IMR-90 (cell line): ENCODE results near the gene ECPAS. TPM values are rescaled to one million over a fixed set of nuclear protein-coding genes. Genes with fewer than 3 reads are reported as not detected.

Experiments
- ATAC-seq: fragments of 200-7000 bp; cut with Tn5 transposase; 2 replicates; pipeline ENCODE4 v1.9.1; 2020; ENCODE audit warnings: low read depth, mild to moderate bottlenecking, moderate library complexity
- BruUV-seq: library from RNA; stranded (reverse); fragments of 400-500 nt; replicated peaks from 2 replicates; lab custom pipeline; 2021; lab: Mats Ljungman, UMichigan
- CTCF ChIA-PET: fragments of 300-600 bp; formaldehyde crosslinking; extraction: SDS; loops from one replicate; lab custom pipeline; 2021; ENCODE audit warnings: antibody characterized with exemption; lab: Yijun Ruan, JAX
- POLR2A ChIA-PET: fragments of 300-600 bp; sonication (Branson Sonifier 250); formaldehyde crosslinking; loops from one replicate; lab custom pipeline; 2022; ENCODE audit warnings: antibody characterized with exemption; ENCODE audit not compliant: unreplicated experiment; lab: Charles Lee
- DNase-seq: peaks from one replicate; pipeline ENCODE4 v3.0.0; 2013
- H2AFZ ChIP-seq: replicated peaks from 2 replicates; pipeline ENCODE3; 2013; ENCODE audit warnings: low read length, mild to moderate bottlenecking; ENCODE audit not compliant: poor library complexity
- H2AK5ac ChIP-seq: 2 replicates; pipeline ENCODE4 v1.6.1; 2013; ENCODE audit warnings: low read depth, low read length, inconsistent platforms
- H2AK9ac ChIP-seq: replicated peaks from 2 replicates; pipeline ENCODE3; 2013; ENCODE audit warnings: mild to moderate bottlenecking, low read depth, low read length, moderate library complexity; ENCODE audit not compliant: poor library complexity
- H2BK120ac ChIP-seq: 2 replicates; pipeline ENCODE4 v1.6.1; 2013; ENCODE audit warnings: low read depth, low read length, inconsistent platforms
- H2BK15ac ChIP-seq: 3 replicates; pipeline ENCODE4 v1.6.1; 2013; ENCODE audit warnings: low read depth, low read length, inconsistent platforms
- H2BK20ac ChIP-seq: 2 replicates; pipeline ENCODE4 v1.6.1; 2013; ENCODE audit warnings: low read depth, mild to moderate bottlenecking, inconsistent platforms, low read length, moderate library complexity
- H2BK5ac ChIP-seq: 2 replicates; pipeline ENCODE4 v1.6.1; 2013; ENCODE audit warnings: mild to moderate bottlenecking, low read depth, low read length, inconsistent platforms; ENCODE audit not compliant: poor library complexity, severe bottlenecking
- H3K14ac ChIP-seq: replicated peaks from 2 replicates; pipeline ENCODE4 v1.6.1; 2013; ENCODE audit warnings: low read depth, low read length, inconsistent platforms
- H3K18ac ChIP-seq: 2 replicates; pipeline ENCODE4 v1.6.1; 2013; ENCODE audit warnings: low read depth, low read length, control low read depth
- H3K23ac ChIP-seq: 2 replicates; pipeline ENCODE4 v1.6.1; 2013; ENCODE audit warnings: low read depth, low read length, inconsistent platforms
- H3K27ac ChIP-seq: 2 replicates; pipeline ENCODE4 v1.5.1; 2013; ENCODE audit warnings: mild to moderate bottlenecking, control low read depth, low read length; ENCODE audit not compliant: insufficient read depth
- H3K27me3 ChIP-seq: 2 replicates; pipeline ENCODE4 v1.6.1; 2013; ENCODE audit warnings: low read length; ENCODE audit not compliant: control insufficient read depth, insufficient read depth
- H3K36me3 ChIP-seq: 2 replicates; pipeline ENCODE4 v1.6.1; 2013; ENCODE audit warnings: low read length, mixed read lengths; ENCODE audit not compliant: control insufficient read depth, insufficient read depth
- H3K4ac ChIP-seq: 2 replicates; pipeline ENCODE4 v1.6.1; 2013; ENCODE audit warnings: low read depth, low read length, inconsistent platforms
- H3K4me1 ChIP-seq: 2 replicates; pipeline ENCODE4 v1.6.1; 2013; ENCODE audit warnings: low read length, mixed read lengths; ENCODE audit not compliant: control insufficient read depth, insufficient read depth
- H3K4me2 ChIP-seq: 2 replicates; pipeline ENCODE4 v1.6.1; 2013; ENCODE audit warnings: low read depth, mild to moderate bottlenecking, control low read depth, low read length, moderate library complexity
- H3K4me3 ChIP-seq: 2 replicates; pipeline ENCODE4 v1.5.1; 2013; ENCODE audit warnings: low read depth, mild to moderate bottlenecking, control low read depth, low read length, moderate library complexity; ENCODE audit not compliant: insufficient read depth
- H3K56ac ChIP-seq: 2 replicates; pipeline ENCODE4 v1.6.1; 2013; ENCODE audit warnings: low read length, inconsistent platforms; ENCODE audit not compliant: insufficient read depth; ENCODE audit errors: extremely low read depth
- H3K79me1 ChIP-seq, 2 experiments: 2 replicates each; pipeline ENCODE4 v1.6.1; 2013; ENCODE audit warnings: low read length in 2 of 2, inconsistent platforms in 1 of 2, low read depth in 1 of 2
- H3K9ac ChIP-seq: 2 replicates; pipeline ENCODE4 v1.6.1; 2013; ENCODE audit warnings: low read depth, low read length, control low read depth
- H3K9me1 ChIP-seq: 2 replicates; pipeline ENCODE4 v1.6.1; 2013; ENCODE audit warnings: low read length, inconsistent platforms; ENCODE audit not compliant: insufficient read depth
- H3K9me3 ChIP-seq: 2 replicates; pipeline ENCODE4 v1.6.1; 2013; ENCODE audit warnings: low read length; ENCODE audit not compliant: control insufficient read depth, insufficient read depth
- H4K20me1 ChIP-seq: 2 replicates; pipeline ENCODE4 v1.6.1; 2013; ENCODE audit warnings: low read length, inconsistent platforms; ENCODE audit not compliant: insufficient read depth
- H4K5ac ChIP-seq: 2 replicates; pipeline ENCODE4 v1.6.1; 2013; ENCODE audit warnings: mild to moderate bottlenecking, low read depth, low read length, control low read depth
- H4K8ac ChIP-seq, 2 experiments: 2 replicates each; pipeline ENCODE4 v1.6.1; 2013; ENCODE audit warnings: low read depth in 2 of 2, low read length in 2 of 2, control low read depth in 1 of 2, inconsistent platforms in 1 of 2
- H4K91ac ChIP-seq: 2 replicates; pipeline ENCODE4 v1.6.1; 2013; ENCODE audit warnings: low read depth, low read length, inconsistent platforms; ENCODE audit not compliant: insufficient read depth
- CEBPB ChIP-seq: IDR thresholded peaks from 2 replicates; pipeline ENCODE4 v1.6.1; 2012; ENCODE audit warnings: low read depth, low read length, improper control_type of control experiment
- CHD1 ChIP-seq: IDR thresholded peaks from 2 replicates; pipeline ENCODE4 v1.6.1; 2012; ENCODE audit warnings: low read depth, low read length, improper control_type of control experiment
- FOS ChIP-seq: fragments of 150-350 bp; IDR thresholded peaks from 2 replicates; pipeline ENCODE4 v1.6.1; 2016; ENCODE audit warnings: low read depth, low read length
- MAFK ChIP-seq: IDR thresholded peaks from 2 replicates; pipeline ENCODE4 v1.6.1; 2012; ENCODE audit warnings: low read depth, low read length, improper control_type of control experiment
- NFE2L2 ChIP-seq: fragments of 150-350 bp; IDR thresholded peaks from 2 replicates; pipeline ENCODE4 v1.6.1; 2016; ENCODE audit warnings: low read depth, mild to moderate bottlenecking, low read length
- RAD21 ChIP-seq: IDR thresholded peaks from 2 replicates; pipeline ENCODE4 v1.6.1; 2012; ENCODE audit warnings: low read length, improper control_type of control experiment
- RCOR1 ChIP-seq: IDR thresholded peaks from 2 replicates; pipeline ENCODE4 v1.6.1; 2012; ENCODE audit warnings: mild to moderate bottlenecking, low read length, improper control_type of control experiment; ENCODE audit not compliant: insufficient replicate concordance
- SMC3 ChIP-seq: fragments of 150-350 bp; IDR thresholded peaks from 2 replicates; pipeline ENCODE4 v1.6.1; 2016; ENCODE audit warnings: low read depth, mild to moderate bottlenecking, antibody characterized with exemption, low read length, moderate library complexity
- WGBS, 2 experiments: methylation state at CpG; one replicate each; pipeline versions ENCODE4 v1.1.5 to v1.1.7; 2013; ENCODE audit warnings: missing lambda C conversion rate in 2 of 2; ENCODE audit not compliant: insufficient read length in 1 of 2; ENCODE audit errors: extremely low coverage in 2 of 2; 5-methylcytosine and 5-hydroxymethylcytosine counted together
- dilution Hi-C: fragments of 300-500 bp; cut with HindIII; formaldehyde crosslinking; loops from one replicate; pipeline ENCODE4 v1.14.3; 2018; ENCODE audit warnings: low sequenced_read_pairs; ENCODE audit not compliant: unreplicated experiment
- in situ Hi-C: fragments of 300-500 bp; cut with MboI; formaldehyde crosslinking; loops from 3 replicates; pipeline ENCODE4 v1.14.3; 2019; ENCODE audit warnings: low sequenced_read_pairs, inconsistent platforms, mixed read lengths
- intact Hi-C: fragments of 100-400 bp; cut with micrococcal nuclease; formaldehyde crosslinking; loops from 2 replicates; pipeline ENCODE4 v1.10.0; 2022
- polyA plus RNA-seq, 3 experiments: library from polyadenylated mRNA; depleted of rRNA; stranded (reverse); fragments of >200 nt; gene quantifications; 2 replicates each; pipeline ENCODE4 v1.2.3, GENCODE V29; 2012; ENCODE audit warnings: low replicate concordance in 1 of 3
- total RNA-seq: library from RNA; depleted of rRNA; stranded (reverse); fragments of >200 nt; gene quantifications from 2 replicates; pipeline ENCODE4 v1.2.3, GENCODE V29; 2012
- TF ChIP-seq, protein P1 (sequence below): fragments of 150-350 bp; IDR thresholded peaks from 2 replicates; pipeline ENCODE4 v1.6.1; 2017; ENCODE audit warnings: mild to moderate bottlenecking, antibody characterized with exemption, low read length, low read depth
- TF ChIP-seq, protein P2 (sequence below): fragments of 150-350 bp; IDR thresholded peaks from 2 replicates; pipeline ENCODE4 v1.6.1; 2016; ENCODE audit warnings: low read depth, mild to moderate bottlenecking, low read length, moderate library complexity, borderline replicate concordance
- TF ChIP-seq, protein P3 (sequence below): conservative IDR thresholded peaks from 2 replicates; pipeline ENCODE4 v1.5.1; 2012; ENCODE audit warnings: mild to moderate bottlenecking, low read depth, low read length, improper control_type of control experiment

ECPAS gene
- total and polyA plus RNA-seq, 2 of the 4 experiments (the other 2 are of a cell fraction), result 20.1 to 54.8 TPM

DNA sequence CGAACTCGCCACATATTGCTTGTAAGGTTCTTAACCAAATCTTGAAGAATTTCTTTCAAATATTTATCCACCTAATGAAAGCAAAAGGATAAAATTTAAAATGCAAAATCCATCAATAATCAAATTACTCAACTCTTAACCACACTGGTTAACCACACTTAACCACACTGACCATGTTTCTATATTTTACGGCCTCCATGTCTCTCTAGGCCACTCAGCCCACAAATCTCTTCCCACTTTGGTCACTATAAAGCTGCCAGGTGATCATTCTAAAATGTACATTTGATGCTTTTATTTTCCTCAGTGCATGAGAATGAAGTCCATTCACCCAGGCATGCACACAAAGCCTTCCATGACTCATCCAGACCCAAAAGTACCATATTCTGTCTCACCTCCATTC, 97.8 kb downstream of the ECPAS start:
- no peak overlapping the region for H3K4me2 ChIP-seq
- H2BK5ac ChIP-seq, result no peak overlapping the region
- no peak for DNase-seq
- in situ Hi-C loops, result no loop called here
- no peak overlapping the region for H3K23ac ChIP-seq
- no peaks in the 10 kb centered on the region for H3K9me3 ChIP-seq
- H3K4ac ChIP-seq, result no peak overlapping the region
- H4K5ac ChIP-seq, result no peak overlapping the region
- no peaks in the 10 kb centered on the region for H4K20me1 ChIP-seq
- H3K4me1 ChIP-seq, result no peaks in the 10 kb centered on the region
- no peak overlapping the region for H2AK9ac ChIP-seq
- H2AK5ac ChIP-seq, result no peak overlapping the region
- H3K14ac ChIP-seq, result no peak overlapping the region
- H2BK15ac ChIP-seq, result no peak overlapping the region
- no peak overlapping the region for H3K4me3 ChIP-seq
- no peak overlapping the region for H3K27ac ChIP-seq
- peaks cover 6 to 18% of the 10 kb centered on the region in 2 experiments; a peak in 3 of 4 replicates for H3K79me1 ChIP-seq
- TF ChIP-seq FOS (no peak), CEBPB (no peak), RCOR1 (no peak), RAD21 (no peak), NFE2L2 (no peak), SMC3 (no peak), CHD1 (no peak), MAFK (no peak)
- TF ChIP-seq, protein P1, sequence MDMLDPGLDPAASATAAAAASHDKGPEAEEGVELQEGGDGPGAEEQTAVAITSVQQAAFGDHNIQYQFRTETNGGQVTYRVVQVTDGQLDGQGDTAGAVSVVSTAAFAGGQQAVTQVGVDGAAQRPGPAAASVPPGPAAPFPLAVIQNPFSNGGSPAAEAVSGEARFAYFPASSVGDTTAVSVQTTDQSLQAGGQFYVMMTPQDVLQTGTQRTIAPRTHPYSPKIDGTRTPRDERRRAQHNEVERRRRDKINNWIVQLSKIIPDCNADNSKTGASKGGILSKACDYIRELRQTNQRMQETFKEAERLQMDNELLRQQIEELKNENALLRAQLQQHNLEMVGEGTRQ, result no peak
- TF ChIP-seq, protein P2, sequence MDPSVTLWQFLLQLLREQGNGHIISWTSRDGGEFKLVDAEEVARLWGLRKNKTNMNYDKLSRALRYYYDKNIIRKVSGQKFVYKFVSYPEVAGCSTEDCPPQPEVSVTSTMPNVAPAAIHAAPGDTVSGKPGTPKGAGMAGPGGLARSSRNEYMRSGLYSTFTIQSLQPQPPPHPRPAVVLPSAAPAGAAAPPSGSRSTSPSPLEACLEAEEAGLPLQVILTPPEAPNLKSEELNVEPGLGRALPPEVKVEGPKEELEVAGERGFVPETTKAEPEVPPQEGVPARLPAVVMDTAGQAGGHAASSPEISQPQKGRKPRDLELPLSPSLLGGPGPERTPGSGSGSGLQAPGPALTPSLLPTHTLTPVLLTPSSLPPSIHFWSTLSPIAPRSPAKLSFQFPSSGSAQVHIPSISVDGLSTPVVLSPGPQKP, result no peak
- TF ChIP-seq, protein P3, sequence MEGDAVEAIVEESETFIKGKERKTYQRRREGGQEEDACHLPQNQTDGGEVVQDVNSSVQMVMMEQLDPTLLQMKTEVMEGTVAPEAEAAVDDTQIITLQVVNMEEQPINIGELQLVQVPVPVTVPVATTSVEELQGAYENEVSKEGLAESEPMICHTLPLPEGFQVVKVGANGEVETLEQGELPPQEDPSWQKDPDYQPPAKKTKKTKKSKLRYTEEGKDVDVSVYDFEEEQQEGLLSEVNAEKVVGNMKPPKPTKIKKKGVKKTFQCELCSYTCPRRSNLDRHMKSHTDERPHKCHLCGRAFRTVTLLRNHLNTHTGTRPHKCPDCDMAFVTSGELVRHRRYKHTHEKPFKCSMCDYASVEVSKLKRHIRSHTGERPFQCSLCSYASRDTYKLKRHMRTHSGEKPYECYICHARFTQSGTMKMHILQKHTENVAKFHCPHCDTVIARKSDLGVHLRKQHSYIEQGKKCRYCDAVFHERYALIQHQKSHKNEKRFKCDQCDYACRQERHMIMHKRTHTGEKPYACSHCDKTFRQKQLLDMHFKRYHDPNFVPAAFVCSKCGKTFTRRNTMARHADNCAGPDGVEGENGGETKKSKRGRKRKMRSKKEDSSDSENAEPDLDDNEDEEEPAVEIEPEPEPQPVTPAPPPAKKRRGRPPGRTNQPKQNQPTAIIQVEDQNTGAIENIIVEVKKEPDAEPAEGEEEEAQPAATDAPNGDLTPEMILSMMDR, result no peak
- no peak overlapping the region for H2BK20ac ChIP-seq
- peaks cover 47% of the 10 kb centered on the region for H3K36me3 ChIP-seq
- H2BK120ac ChIP-seq, result no peak overlapping the region
- no TSS peak for BruUV-seq
- no peak overlapping the region for H3K56ac ChIP-seq
- ATAC-seq, result no peak
- no peak overlapping the region for H2AFZ ChIP-seq
- no peak overlapping the region for H3K18ac ChIP-seq
- intact Hi-C loops, result loop anchor here (5.0 kb wide), 1 partner anchor 41 kb away; no protein-coding TSS in a partner anchor
- no peaks in the 10 kb centered on the region for H3K27me3 ChIP-seq
- H4K8ac ChIP-seq, result no peak overlapping the region
- peaks cover 23% of the 10 kb centered on the region for H3K9me1 ChIP-seq
- ChIA-PET CTCF (no interaction called here), POLR2A (no interaction called here)
- H3K9ac ChIP-seq, result no peak overlapping the region
- dilution Hi-C loops, result no loop called here
- 88% methylated on average over 1 of the region's 3 CpGs; no CpG with 5 or more reads in 1 of the 2 experiments for WGBS, 2 experiments
- H4K91ac ChIP-seq, result no peak overlapping the region
